DMS79 (cell line): ENCODE data around the gene ZNF594.
"Not testable (repeated sequence)": the region's sequence is repeated elsewhere in the genome, so short reads cannot be mapped to it uniquely, and the experiment has no call there.

ENCODE experiments used
- DNase-seq: peaks from one replicate; lab custom pipeline; 2025; lab: John Stamatoyannopoulos, UW

Gene ZNF594

GRCh38 chr17:5191541-5192417 lies at the start of gene ZNF594:
ZNF594 (minus strand) TSS chr17:5191868; CDS start chr17:5184256, 7,612 bp downstream.
- peak; percentile 94 for DNase-seq

GRCh38 chr17:5239769-5240168 lies 48.1 kb upstream of the ZNF594 start:
- not testable (repeated sequence) for DNase-seq

GRCh38 chr17:5238333-5238732 lies 46.7 kb upstream of the ZNF594 start:
- no peak for DNase-seq

DNA sequence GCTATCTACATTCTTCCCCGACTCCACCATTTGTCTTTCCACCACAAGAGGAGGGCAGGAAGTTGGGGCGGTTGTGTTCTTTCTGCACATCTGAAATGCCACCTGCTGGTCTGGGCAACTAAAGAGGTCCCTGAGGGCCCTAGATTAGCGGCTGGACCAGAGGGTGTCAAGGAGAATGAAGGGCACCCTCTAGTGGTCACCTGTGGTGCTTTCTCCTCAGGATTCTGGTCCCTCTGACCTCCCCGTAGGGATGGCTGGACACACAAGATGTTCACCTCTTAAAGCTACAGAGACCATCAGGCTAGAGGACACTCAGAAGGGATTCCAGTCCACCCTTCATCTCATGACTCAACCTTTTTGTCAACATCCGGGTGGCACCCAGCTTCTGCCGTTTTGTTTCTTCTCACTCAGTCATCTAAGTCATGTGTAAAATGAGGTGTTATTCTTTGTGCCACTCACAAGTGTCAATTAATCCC lies 45.9 kb upstream of the ZNF594 start:
- no peak for DNase-seq

DNA sequence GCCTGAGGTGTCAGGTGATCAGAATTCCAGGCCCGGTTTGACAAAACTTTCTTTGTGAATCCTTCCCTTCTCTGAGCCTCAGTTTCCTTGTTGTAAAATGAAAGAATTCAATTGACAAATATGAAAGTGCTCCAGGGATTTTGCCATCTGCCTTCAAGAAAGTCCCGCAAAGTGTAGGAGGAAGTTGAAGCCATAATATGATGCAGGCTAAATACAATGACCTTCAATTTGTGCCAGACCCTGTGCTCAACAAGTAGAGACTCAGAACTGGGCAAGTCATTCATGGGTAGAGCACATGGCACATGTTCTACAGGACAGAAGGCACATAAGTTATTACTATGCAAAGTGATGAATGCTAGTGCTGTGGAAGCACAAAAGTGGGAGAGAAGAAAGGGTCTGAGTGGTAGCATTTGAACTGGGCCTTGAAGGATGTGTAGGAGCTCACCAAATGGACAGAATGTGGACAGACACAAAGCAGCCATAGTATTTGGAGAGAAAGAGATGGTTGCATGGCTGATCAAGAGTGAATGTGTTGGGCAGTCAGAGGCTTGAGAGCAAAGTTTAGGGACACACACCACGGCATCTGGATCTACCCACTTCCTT lies 45.4 kb upstream of the ZNF594 start:
- no peak for DNase-seq

- DNase-seq = no peak
These were observed 43.2 kb upstream of the ZNF594 start, which contains the start of gene SCIMP for GRCh38 chr17:5234645-5235576. SCIMP (minus strand) TSS chr17:5234860; CDS start chr17:5234755, 105 bp downstream.

DNA sequence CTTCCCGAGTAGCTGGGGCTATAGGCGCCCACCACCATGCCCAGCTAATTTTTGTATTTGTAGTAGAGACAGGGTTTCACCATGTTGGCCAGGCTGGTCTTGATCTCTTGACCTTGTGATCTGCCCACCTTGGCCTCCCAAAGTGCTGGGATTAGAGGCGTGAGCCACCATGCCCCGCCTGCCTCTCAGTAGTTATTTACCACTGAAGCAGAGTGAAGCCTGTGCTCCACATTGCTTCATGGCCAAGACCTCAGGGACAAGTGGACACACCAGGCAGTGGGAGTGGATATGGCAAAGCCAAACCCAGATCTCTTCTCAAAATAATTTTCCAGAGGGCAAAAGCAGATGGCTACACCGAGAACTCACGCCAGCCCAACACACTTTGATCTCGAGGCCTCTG lies 41.8 kb upstream of the ZNF594 start:
- not testable (repeated sequence) for DNase-seq

DNA sequence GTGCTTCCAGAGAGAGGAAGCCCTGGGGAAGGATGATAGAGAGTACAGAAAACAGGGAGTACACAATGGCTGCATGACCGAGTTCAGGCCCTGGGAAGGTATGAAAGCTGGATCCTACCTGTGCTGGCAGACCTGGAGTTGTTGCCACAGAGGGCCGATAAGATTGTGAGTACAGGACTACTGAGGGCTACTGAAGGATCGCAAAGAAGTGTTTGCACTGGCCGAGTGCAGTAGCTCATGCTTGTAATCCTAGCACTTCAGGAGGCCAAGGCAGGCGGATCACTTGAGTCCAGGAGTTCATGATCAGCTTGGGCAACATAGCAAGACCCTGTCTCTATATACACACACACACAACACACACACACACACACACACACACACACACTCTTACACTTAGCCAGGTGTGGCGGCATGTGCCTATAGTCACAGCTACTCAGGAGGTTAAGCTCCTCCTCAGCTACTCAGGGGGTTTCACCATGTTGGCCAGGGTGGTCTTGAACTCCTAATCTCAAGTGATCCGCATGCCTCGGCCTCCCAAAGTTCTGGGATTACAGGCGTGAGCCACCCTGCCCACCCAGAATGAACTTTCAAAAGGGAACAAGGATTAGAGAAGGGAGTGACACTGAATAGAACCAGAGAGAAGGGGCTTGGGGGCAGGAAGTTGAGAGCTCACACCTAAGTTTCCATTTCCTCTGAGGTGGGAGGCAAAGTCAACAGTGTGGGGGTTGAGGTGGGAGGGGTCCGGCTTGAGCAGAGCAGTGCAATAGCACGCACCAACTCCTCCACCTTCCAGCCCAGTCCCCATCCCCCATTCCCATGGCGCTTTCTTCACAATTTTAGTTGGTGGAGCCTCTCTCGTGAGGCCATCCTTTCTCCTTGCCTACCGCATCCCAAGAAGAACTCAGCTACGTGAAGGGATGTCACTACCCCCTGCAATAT lies 35.5 kb upstream of the ZNF594 start:
- DNase-seq = no peak

- no peak for DNase-seq
These were observed 34.2 kb upstream of the ZNF594 start for GRCh38 chr17:5225668-5226457.

GRCh38 chr17:5221912-5222311 lies 30.2 kb upstream of the ZNF594 start:
- DNase-seq = not testable (repeated sequence)

- DNase-seq = no peak
These were observed 28.4 kb upstream of the ZNF594 start for GRCh38 chr17:5220074-5220473.

GRCh38 chr17:5219536-5219935 lies 27.9 kb upstream of the ZNF594 start:
- no peak for DNase-seq

GRCh38 chr17:5217562-5217961 lies 25.9 kb upstream of the ZNF594 start:
- DNase-seq = not testable (repeated sequence)

DNA sequence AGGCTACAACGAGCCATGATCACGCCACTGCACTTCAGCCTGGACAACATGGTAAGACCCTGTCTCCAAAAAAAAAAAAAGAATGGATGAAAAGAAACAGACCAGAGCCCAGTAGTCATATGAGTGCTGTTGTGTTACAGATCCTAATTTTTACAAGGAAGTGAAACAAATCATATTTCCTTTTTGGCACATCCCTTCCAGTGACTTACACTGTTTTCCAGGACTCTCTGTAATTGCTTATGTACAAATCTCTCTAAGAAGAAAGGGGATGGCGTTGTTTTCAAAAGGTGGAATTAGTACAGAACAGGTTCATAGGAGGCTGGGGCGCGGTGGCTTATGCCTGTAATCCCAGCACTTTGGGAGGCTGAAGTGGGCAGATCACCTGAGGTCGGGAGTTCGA lies 19.8 kb upstream of the ZNF594 start:
- no peak for DNase-seq

DNA sequence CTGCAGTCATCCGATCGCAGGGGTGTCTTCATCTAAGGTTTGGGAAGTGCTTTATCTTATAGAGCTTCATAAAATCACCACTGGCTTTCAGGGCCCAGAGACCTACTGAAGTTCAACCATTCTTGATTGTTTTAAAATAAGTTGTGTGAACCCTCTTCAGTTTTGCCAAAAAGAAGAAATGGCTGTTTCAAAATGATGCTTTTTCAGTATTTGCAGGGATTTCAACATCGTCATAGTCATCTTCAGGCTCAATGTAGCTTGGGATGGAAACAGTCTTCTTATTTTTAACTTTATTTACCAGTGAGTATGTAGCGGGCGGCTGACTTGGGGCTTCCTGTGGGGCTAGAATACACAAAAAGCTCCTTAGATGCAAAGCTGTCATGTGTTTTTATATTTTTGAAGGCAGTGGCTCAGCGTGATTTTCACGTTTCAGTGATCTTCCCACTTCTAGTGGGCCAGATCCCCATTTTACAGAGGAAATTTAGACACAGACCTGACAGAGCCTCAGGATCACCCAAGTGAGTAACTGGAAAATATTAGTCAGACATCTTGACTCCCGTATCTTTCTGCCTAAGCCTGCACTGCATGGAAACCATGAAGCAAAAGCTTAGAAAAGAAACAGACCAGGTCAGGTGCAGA lies 19.1 kb upstream of the ZNF594 start:
- no peak for DNase-seq

DNA sequence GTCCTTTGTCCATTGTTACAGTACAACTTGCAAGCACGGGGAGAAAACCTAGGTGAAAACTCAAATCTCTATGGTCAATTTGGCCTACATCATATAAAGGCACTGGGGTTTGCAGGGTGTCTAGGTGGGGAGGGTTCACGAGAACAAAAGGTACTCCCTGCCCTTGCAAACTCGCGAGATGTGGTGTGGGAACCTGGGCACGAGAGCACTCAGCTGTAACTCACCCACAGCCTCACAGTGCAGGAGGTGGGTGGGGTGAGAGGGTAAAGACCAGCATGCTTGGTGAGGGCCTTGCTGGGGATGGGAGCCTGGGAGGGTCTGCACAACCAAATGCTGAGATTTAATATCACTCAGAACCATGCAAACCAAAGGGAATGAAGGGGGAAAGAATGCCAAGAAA lies 18.4 kb upstream of the ZNF594 start:
- no peak for DNase-seq

GRCh38 chr17:5209396-5209795 lies 17.7 kb upstream of the ZNF594 start:
- no peak for DNase-seq

DNA sequence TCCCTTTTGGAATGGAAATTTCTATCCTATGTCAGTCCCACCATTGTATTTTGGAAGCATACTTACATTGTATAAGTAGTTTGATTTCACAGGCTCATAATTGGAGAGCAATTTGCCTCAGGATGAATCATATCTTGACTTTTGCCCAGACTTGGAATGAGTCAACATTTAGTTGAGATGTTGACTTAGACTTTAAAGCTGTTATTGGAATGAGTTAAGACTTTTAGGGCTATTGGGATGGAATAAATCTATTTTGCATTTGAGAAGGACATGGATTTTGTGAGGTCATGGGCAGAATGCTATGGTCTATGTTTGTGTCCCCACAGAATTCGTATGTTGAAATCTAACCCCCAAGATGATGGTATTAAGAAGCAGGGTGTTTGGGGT lies 12.2 kb upstream of the ZNF594 start:
- no peak for DNase-seq

GRCh38 chr17:5203178-5203907 lies 11.7 kb upstream of the ZNF594 start:
- no peak for DNase-seq
